AG04450 (cell line): ENCODE measurements around the gene ZDHHC1. TPM values are rescaled to one million over a fixed set of nuclear protein-coding genes. Genes with fewer than 3 reads are reported as not detected.

Source experiments
- CTCF ChIA-PET: fragments of 300-600, 350-600 bp; formaldehyde crosslinking; extraction: SDS; loops from one replicate; lab custom pipeline; 2022; ENCODE audit warnings: antibody characterized with exemption, inconsistent platforms; lab: Charles Lee
- POLR2A ChIA-PET: fragments of 350-600 bp; formaldehyde crosslinking; extraction: SDS; loops from one replicate; lab custom pipeline; 2021; ENCODE audit warnings: antibody characterized with exemption, inconsistent platforms; lab: Yijun Ruan, JAX
- DNase-seq: peaks from one replicate; pipeline ENCODE4 v3.0.0-alpha.2; 2011; ENCODE audit warnings: low read depth, low spot score
- H3K27ac ChIP-seq: one replicate; pipeline ENCODE4 v1.5.1; 2012; ENCODE audit warnings: low read depth, low read length, control low read depth
- H3K27me3 ChIP-seq: one replicate; pipeline ENCODE4 v1.6.0; 2012; ENCODE audit warnings: low read length; ENCODE audit not compliant: control insufficient read depth, insufficient read depth
- H3K4me3 ChIP-seq: 2 replicates; pipeline ENCODE4 v1.5.1; 2011; ENCODE audit warnings: mild to moderate bottlenecking, low read depth, low read length, control low read depth
- H3K9me3 ChIP-seq: 2 replicates; pipeline ENCODE4 v1.5.1; 2012; ENCODE audit warnings: low read length; ENCODE audit not compliant: control insufficient read depth, insufficient read depth
- CTCF ChIP-seq: IDR thresholded peaks from 2 replicates; pipeline ENCODE4 v1.5.1; 2011; ENCODE audit warnings: low read depth, low read length, control low read depth, inconsistent platforms
- polyA plus RNA-seq: library from polyadenylated mRNA; depleted of rRNA; stranded (reverse); fragments of >200 nt; gene quantifications from 2 replicates; pipeline ENCODE4 v1.2.3, GENCODE V29; 2011

ZDHHC1 gene
- polyA plus RNA-seq, 1 experiment = 1.9 TPM

DNA sequence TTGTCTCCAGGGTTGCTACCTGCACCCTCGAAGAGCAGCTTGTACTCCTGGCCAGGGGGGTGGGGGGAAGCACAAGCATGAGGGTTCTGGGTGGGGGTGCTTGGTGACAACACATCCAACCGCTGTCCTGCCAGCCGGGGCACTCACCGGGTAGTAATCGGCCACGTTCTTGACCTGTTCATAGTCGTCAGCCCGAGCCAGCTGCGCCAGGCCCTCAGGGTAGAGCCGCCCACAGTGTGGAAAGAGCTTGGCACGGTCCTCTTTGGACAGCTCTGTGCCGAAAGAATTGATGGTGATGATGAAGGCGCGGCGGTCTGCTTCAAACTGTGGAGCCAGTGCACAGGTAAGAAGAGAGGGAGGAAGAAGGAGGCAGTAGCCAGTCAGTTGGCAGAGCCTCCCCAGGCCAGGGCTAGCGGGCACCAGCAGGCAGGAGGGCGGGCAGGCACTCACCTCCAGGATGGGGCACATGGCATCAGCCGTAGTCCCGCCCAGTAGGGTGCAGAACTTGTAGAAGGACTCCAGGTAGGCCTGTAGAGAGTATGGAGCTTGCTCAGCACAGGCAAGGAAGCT lies 22.6 kb upstream of the ZDHHC1 start:
- POLR2A ChIA-PET = no interaction called here
- no peak overlapping the region for H3K4me3 ChIP-seq
- H3K27me3 ChIP-seq = no peaks in the 10 kb centered on the region
- TF ChIP-seq CTCF = no peak
- H3K9me3 ChIP-seq = no peaks in the 10 kb centered on the region; the same call in 1 of the 2 replicates
- H3K27ac ChIP-seq = peak overlapping the region; percentile 31
- CTCF ChIA-PET = interaction anchor here (1.5 kb wide), 1 partner anchor 11 kb away, joined by 5 read pairs; no protein-coding TSS in a partner anchor
- no peak for DNase-seq

DNA sequence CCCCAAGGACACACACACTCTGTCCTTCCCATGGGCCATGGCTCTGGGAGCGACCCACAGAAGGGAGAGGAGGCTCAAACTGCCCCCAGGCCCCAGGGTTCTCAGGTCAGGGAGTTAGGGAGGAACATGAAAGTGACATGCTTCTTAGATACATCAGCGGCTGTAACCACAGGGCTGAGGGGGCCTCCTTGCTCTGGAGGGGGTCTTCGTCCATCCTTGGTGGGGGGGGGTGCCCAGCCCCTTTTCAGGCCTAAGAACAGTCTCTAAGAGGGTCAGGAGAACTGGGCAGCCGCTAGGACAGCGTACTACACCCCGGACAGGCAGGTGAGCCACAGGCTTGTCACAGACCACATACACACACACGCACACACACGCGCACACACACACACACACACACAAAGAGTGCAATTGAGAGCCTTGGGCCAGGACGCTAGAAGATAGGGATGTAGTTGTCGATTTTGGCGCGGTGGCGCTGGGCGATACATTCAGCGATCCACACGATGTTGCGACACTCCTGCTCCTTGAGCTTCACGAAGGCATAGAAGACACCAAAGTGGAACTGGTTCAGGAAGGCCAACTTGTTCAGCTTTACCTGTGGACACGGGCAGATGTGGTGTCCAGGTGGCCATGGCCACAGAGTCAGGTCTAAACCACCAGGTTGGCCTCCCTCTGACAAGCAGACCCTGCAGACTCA lies 22.0 kb upstream of the ZDHHC1 start:
- TF ChIP-seq CTCF = no peak
- DNase-seq = no peak
- Histone ChIP-seq H3K4me3 (no peak overlapping the region), H3K9me3 (no peaks in the 10 kb centered on the region; the same call in 1 of the 2 replicates), H3K27me3 (no peaks in the 10 kb centered on the region), H3K27ac (no peak overlapping the region)
- ChIA-PET CTCF (interaction anchor here (1.0 to 1.5 kb wide), 3 partner anchors 7 to 18 kb away, joined by 3 to 5 read pairs (median 3); no protein-coding TSS in a partner anchor), POLR2A (no interaction called here)

DNA sequence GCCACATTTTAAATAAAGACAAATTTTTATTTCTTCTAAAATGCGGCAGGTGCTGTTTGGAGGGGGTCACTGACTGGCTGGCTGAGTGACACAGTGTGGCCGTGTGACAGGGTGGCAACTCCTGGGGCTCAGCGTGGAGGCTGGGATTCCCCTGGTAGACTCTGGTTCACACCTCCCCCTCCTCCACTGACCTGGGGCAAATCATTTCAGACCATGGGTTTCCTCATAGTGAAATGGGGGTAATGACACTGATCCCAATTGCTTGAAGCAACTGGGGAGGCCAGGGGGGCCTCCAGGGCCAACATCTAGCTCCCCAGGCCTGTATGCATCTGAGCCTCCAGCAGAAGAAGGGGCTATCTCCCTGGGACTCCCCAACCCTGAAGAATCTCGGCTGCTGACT lies 21.2 kb upstream of the ZDHHC1 start:
- CTCF ChIA-PET = interaction anchor here (1.0 to 1.5 kb wide), 3 partner anchors 8 to 17 kb away, joined by 3 to 5 read pairs (median 3); no protein-coding TSS in a partner anchor
- no peak for TF ChIP-seq CTCF
- POLR2A ChIA-PET = no interaction called here

GRCh38 chr16:67436640-67437193 lies 20.4 kb upstream of the ZDHHC1 start:
- H3K4me3 ChIP-seq = no peak overlapping the region
- ChIA-PET CTCF (interaction anchor here (1.3 to 1.4 kb wide), 2 partner anchors 9 kb away, joined by 4 to 7 read pairs; no protein-coding TSS in a partner anchor), POLR2A (no interaction called here)
- H3K27ac ChIP-seq = no peak overlapping the region
- no peak for TF ChIP-seq CTCF
- H3K9me3 ChIP-seq = no peaks in the 10 kb centered on the region
- peaks cover 2% of the 10 kb centered on the region for H3K27me3 ChIP-seq
- DNase-seq = no peak

More for the DNA sequence above, 21.2 kb upstream of the ZDHHC1 start:
- DNase-seq = no peak
- Histone ChIP-seq H3K9me3 (no peaks in the 10 kb centered on the region; the same call in 1 of the 2 replicates), H3K4me3 (no peak overlapping the region), H3K27me3 (no peaks in the 10 kb centered on the region), H3K27ac (no peak overlapping the region)
